Heart left ventricle (tissue), 16 donors: ENCODE measurements around the gene POU4F2. TPM values are rescaled to one million over a fixed set of nuclear protein-coding genes. Genes with fewer than 3 reads are reported as not detected.

ENCODE experiments used
- ATAC-seq, 4 donors: fragments of 200-7000 bp; cut with Tn5 transposase; one replicate each; pipeline ENCODE4 v1.9.1; 2020 to 2022; ENCODE audit warnings: moderate library complexity in 4 of 4, mild to moderate bottlenecking in 3 of 4, moderate number of reproducible peaks in 1 of 4
- DNase-seq, 5 donors: peaks; one replicate each; pipeline ENCODE4 v3.0.0-alpha.2; 2020
- H3K27ac ChIP-seq, 12 donors: fragments of 200-600 bp; sonication (generic) in 4 of 12; one replicate each; pipeline versions ENCODE4 v1.5.0 to v1.8.0; 2016 to 2022; ENCODE audit warnings: mild to moderate bottlenecking in 2 of 12
- H3K27me3 ChIP-seq, 9 donors: fragments of 200-600 bp; sonication (generic) in 2 of 9; one replicate each; pipeline versions ENCODE4 v1.5.1 to v1.8.0; 2016 to 2022; ENCODE audit warnings: mild to moderate bottlenecking in 3 of 9
- H3K36me3 ChIP-seq, 9 donors: fragments of 200-600 bp; sonication (generic) in 2 of 9; one replicate each; pipeline versions ENCODE4 v1.5.0 to v1.8.0; 2018 to 2022; ENCODE audit warnings: mild to moderate bottlenecking in 2 of 9
- H3K4me1 ChIP-seq, 12 donors: fragments of 200-600 bp; sonication (generic) in 4 of 12; one replicate each; pipeline versions ENCODE4 v1.5.0 to v1.8.0; 2016 to 2022; ENCODE audit warnings: mild to moderate bottlenecking in 3 of 12
- H3K4me3 ChIP-seq, 12 donors: fragments of 200-600 bp; sonication (generic) in 4 of 12; one replicate each; pipeline versions ENCODE4 v1.5.0 to v1.8.0; 2017 to 2022; ENCODE audit warnings: mild to moderate bottlenecking in 9 of 12, moderate library complexity in 4 of 12
- H3K9me3 ChIP-seq, 12 donors: fragments of 200-600 bp; sonication (generic) in 4 of 12; one replicate each; pipeline versions ENCODE4 v1.5.0 to v1.8.0; 2016 to 2022; ENCODE audit warnings: mild to moderate bottlenecking in 1 of 12
- CTCF ChIP-seq, 12 donors: fragments of 200-600 bp; sonication (generic) in 4 of 12; IDR thresholded peaks; one replicate each; pipeline versions ENCODE4 v1.5.0 to v1.8.0; 2018 to 2022; ENCODE audit warnings: antibody characterized with exemption in 12 of 12, mild to moderate bottlenecking in 5 of 12
- POLR2A ChIP-seq, 2 donors: fragments of 450-650 bp; IDR thresholded peaks; one replicate each; pipeline ENCODE4 v1.6.1; 2017; ENCODE audit warnings: antibody characterized with exemption in 2 of 2, mild to moderate bottlenecking in 2 of 2, moderate library complexity in 2 of 2
- WGBS, 4 donors: extraction: QIAGEN DNeasy Blood & Tissue Kit in 2 of 4; methylation state at CpG; one replicate each; pipeline versions ENCODE4 v1.1.5 to v1.1.7; 2013 to 2018; 5-methylcytosine and 5-hydroxymethylcytosine counted together
- intact Hi-C, 10 donors: fragments of 100-400 bp; cut with DNase I; formaldehyde crosslinking; loops; one replicate each; pipeline versions ENCODE4 v1.11.1 to v1.14.2; 2022
- long read RNA-seq, 3 donors: library from polyadenylated mRNA; unstranded; transcript quantifications; one replicate each; pipeline ENCODE4 v2.0.0, GENCODE V29; 2020 to 2021
- polyA plus RNA-seq, 2 donors: library from polyadenylated mRNA; stranded (reverse); fragments of 200-250 nt; gene quantifications; one replicate each; pipeline ENCODE4 v1.2.3, GENCODE V29; 2013
- total RNA-seq, 9 donors: library from RNA; depleted of rRNA in 2 of 9; stranded (reverse); fragments of >200 nt in 2 of 9; fragmentation: NEBNext Ultra II Directional in 3 of 9; extraction: Animal tissue kit (Norgen Biotek cat#: 25700) in 3 of 9; gene quantifications; one replicate each; pipeline versions ENCODE4 v1.1.0 to v1.2.4, GENCODE V29; 2016 to 2023
- donor health status: ischemic (EF 13 %, LVEDD 7.1; RV severe dilation, severe dysfunction).
- donor health status: healthy with polysubstance abuse.
- donor health status: DM: no; HTN: yes; CAD: no.
- donor health status: DM: no; HTN: no; CAD: no.
- donor health status: ischemic (EF 25% LVEDD 6.9; RV normal size, moderate dysfunction).
- donor health status: ischemic (EF 25% LVEDD 5.7; RV mildly dilated, moderate dysfunction).
- donor health status: healthy.
- donor health status: DM: yes; HTN: yes; CAD: no.
- donor health status: ischemic (EF 35%, LVEDD 5.7; RV mildly dilated, moderate dysfunction).
- donor health status: nonischemic (EF 11% LVEDD 7.7; RV severe dilation, severe dysfunction).
- donor health status: DM: yes; HTN: yes; CAD: no.
- donor health status: PGD.
- donor health status: ischemic (EF 29% LVEDD 5.4; RV normal size, mild dysfunction).
- donor health status: nonischemic (EF 23%, LVEDD 6.1; RV moderate dilation, normal function).

POU4F2 gene, protein sequence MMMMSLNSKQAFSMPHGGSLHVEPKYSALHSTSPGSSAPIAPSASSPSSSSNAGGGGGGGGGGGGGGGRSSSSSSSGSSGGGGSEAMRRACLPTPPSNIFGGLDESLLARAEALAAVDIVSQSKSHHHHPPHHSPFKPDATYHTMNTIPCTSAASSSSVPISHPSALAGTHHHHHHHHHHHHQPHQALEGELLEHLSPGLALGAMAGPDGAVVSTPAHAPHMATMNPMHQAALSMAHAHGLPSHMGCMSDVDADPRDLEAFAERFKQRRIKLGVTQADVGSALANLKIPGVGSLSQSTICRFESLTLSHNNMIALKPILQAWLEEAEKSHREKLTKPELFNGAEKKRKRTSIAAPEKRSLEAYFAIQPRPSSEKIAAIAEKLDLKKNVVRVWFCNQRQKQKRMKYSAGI
- total RNA-seq (not detected), polyA plus RNA-seq (not detected)
- long read RNA-seq, donor 1, result 0 reads
- long read RNA-seq, donor 2, result 0 reads
- long read RNA-seq, donor 3, result 0 reads

DNA sequence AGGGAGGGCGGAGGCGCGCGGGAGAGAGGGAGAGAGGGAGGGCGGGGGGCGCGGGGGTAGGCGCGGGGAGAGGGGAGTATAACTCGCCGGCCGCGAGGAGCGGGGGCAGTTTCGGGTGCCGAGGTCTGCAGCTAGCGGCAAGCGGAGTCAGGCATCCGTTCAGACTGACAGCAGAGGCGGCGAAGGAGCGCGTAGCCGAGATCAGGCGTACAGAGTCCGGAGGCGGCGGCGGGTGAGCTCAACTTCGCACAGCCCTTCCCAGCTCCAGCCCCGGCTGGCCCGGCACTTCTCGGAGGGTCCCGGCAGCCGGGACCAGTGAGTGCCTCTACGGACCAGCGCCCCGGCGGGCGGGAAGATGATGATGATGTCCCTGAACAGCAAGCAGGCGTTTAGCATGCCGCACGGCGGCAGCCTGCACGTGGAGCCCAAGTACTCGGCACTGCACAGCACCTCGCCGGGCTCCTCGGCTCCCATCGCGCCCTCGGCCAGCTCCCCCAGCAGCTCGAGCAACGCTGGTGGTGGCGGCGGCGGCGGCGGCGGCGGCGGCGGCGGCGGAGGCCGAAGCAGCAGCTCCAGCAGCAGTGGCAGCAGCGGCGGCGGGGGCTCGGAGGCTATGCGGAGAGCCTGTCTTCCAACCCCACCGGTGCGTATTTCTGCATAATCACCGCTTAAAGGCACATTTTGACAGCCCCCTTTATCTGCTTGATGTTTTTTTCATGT is at the start of gene POU4F2:
TSS of gene POU4F2 (plus strand) at position 108 of the 720 bp plus-strand sequence. CDS start at position 356, 248 bp downstream.
- intact Hi-C loops, result loop anchor here in 2 of 10 donors (5.0 to 10.0 kb wide), 2 partner anchors 294 to 297 kb away; no protein-coding TSS in a partner anchor
- TF ChIP-seq POLR2A (IDR thresholded peaks at IDR 0.05) (no peak), CTCF (IDR thresholded peaks at IDR 0.05) (no peak)
- 1 to 4% (median 2%) methylated on average over 47 to 74 of the region's 74 CpGs for WGBS, 4 donors
- peaks cover 30 to 97% (median 69%) of the 10 kb centered on the region in 9 donors for H3K27me3 ChIP-seq
- H3K4me1 ChIP-seq, result peaks cover 0 to 23% (median 10%) of the 10 kb centered on the region in 12 donors
- H3K36me3 ChIP-seq, result no peaks in the 10 kb centered on the region
- H3K4me3 ChIP-seq, result peak within 1 kb of the TSS in 8 of 12 donors; percentile 3 to 26 (median 8)
- no peak within 1 kb of the TSS for H3K27ac ChIP-seq
- ATAC-seq (no peak), DNase-seq (no peak)
- H3K9me3 ChIP-seq, result no peaks in the 10 kb centered on the region

- WGBS, 4 donors, result 67 to 78% (median 70%) methylated on average over 3 of the region's 3 CpGs
- Histone ChIP-seq H3K9me3 (peaks cover 0 to 18% (median 0%) of the 10 kb centered on the region in 12 donors), H3K27ac (no peak overlapping the region), H3K4me1 (peaks cover 0 to 4% (median 0%) of the 10 kb centered on the region in 12 donors), H3K27me3 (peaks cover 0 to 4% (median 0%) of the 10 kb centered on the region in 9 donors), H3K4me3 (no peak overlapping the region), H3K36me3 (no peaks in the 10 kb centered on the region)
- TF ChIP-seq POLR2A (IDR thresholded peaks at IDR 0.05) (no peak), CTCF (IDR thresholded peaks at IDR 0.05) (no peak)
- no peak for ATAC-seq
- intact Hi-C loops, result no loop called here
- no peak for DNase-seq
These were observed 47.9 kb upstream of the POU4F2 start for GRCh38 chr4:146590801-146591200.

DNA sequence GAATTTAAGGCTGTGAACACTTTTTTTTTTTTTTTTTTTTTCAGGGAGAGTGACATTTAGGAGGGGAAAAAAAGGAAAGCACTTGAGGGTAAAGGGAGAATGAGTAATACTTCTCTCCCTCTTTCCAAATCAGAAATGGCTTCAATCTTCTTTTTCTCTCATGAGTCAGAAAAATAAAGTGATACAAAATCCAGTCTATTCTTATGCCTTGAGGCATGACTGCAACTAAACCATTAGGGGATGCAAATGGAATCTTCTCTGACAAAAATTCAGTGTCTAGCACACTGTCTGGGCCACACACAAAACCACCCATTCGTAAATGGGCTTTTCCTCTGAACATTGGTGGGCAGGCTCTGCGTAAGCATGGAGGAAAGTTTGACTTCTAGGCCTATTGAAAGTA is 46.7 kb upstream of the POU4F2 start:
- TF ChIP-seq POLR2A (IDR thresholded peaks at IDR 0.05) (no peak), CTCF (IDR thresholded peaks at IDR 0.05) (no peak)
- Histone ChIP-seq H3K27me3 (peaks cover 0 to 4% (median 0%) of the 10 kb centered on the region in 9 donors), H3K4me1 (no peaks in the 10 kb centered on the region), H3K9me3 (peaks cover 0 to 18% (median 0%) of the 10 kb centered on the region in 12 donors), H3K36me3 (no peaks in the 10 kb centered on the region), H3K27ac (no peak overlapping the region), H3K4me3 (no peak overlapping the region)
- 78 to 85% (median 81%) methylated on average over 2 of the region's 2 CpGs for WGBS, 4 donors
- intact Hi-C loops, result no loop called here
- ATAC-seq (no peak), DNase-seq (no peak)
